Uterus (tissue), 4 donors: ENCODE results near the gene C4orf46. TPM values are rescaled to one million over a fixed set of nuclear protein-coding genes. Genes with fewer than 3 reads are reported as not detected.
"Not testable (repeated sequence)": the region's sequence is repeated elsewhere in the genome, so short reads cannot be mapped to it uniquely, and the experiment has no call there.

Source experiments
- DNase-seq, 2 donors: peaks; one replicate each; pipeline ENCODE4 v3.0.0-alpha.2; 2019 to 2020
- H3K27ac ChIP-seq, 2 donors: fragments of 200-600 bp; sonication (generic); 1 replicate in 1 of 2; 2 replicates in 1 of 2; pipeline ENCODE4 v1.5.1; 2016 to 2018
- H3K27me3 ChIP-seq, 2 donors: fragments of 200-600 bp; sonication (generic); one replicate each; pipeline ENCODE4 v1.5.1; 2018 to 2019; ENCODE audit warnings: control low read depth in 1 of 2
- H3K36me3 ChIP-seq, 2 donors: fragments of 200-600 bp; sonication (generic); one replicate each; pipeline ENCODE4 v1.5.1; 2019; ENCODE audit warnings: control low read depth in 1 of 2
- H3K4me1 ChIP-seq, 2 donors: fragments of 200-600 bp; sonication (generic); one replicate each; pipeline ENCODE4 v1.5.1; 2018 to 2019; ENCODE audit warnings: control low read depth in 1 of 2
- H3K4me3 ChIP-seq, 2 donors: fragments of 200-600 bp; sonication (generic); 1 replicate in 1 of 2; 2 replicates in 1 of 2; pipeline ENCODE4 v1.5.1; 2018 to 2019; ENCODE audit warnings: mild to moderate bottlenecking in 1 of 2
- H3K9me3 ChIP-seq, 2 donors: fragments of 200-600 bp; sonication (generic); one replicate each; pipeline ENCODE4 v1.5.1; 2019; ENCODE audit warnings: control low read depth in 1 of 2
- CTCF ChIP-seq, 4 experiments: fragments of 200-600 bp in 2 of 4; fragments of 450-650 bp in 2 of 4; sonication (generic) in 2 of 4; IDR thresholded peaks; one replicate each; pipeline ENCODE4 v1.5.1; 2016 to 2019; ENCODE audit warnings: antibody characterized with exemption in 4 of 4, mild to moderate bottlenecking in 2 of 4, moderate library complexity in 1 of 4
- POLR2A ChIP-seq, 2 donors: fragments of 450-650 bp; IDR thresholded peaks; one replicate each; pipeline ENCODE4 v1.6.1; 2016; ENCODE audit warnings: antibody characterized with exemption in 2 of 2, mild to moderate bottlenecking in 1 of 2, moderate library complexity in 1 of 2
- intact Hi-C: fragments of 100-400 bp; cut with DNase I; formaldehyde crosslinking; loops from one replicate; pipeline ENCODE4 v1.15.1; 2023; ENCODE audit warnings: low total_unique reads
- total RNA-seq, 4 donors: library from RNA; depleted of rRNA in 3 of 4; stranded (reverse); fragments of >200 nt in 3 of 4; gene quantifications; one replicate each; pipeline versions ENCODE4 v1.1.0 to v1.2.4, GENCODE V29; 2014 to 2023
- donor health status: DM: yes; HTN: yes; CAD: no.

C4orf46 gene
- 10 to 100 TPM in 2 of 4 donors, 1 to 10 TPM in 2; 2.3 to 39.5 (median 10.0) TPM for total RNA-seq

- no peaks in the 10 kb centered on the region for H3K27me3 ChIP-seq
- peak within 1 kb of the TSS; percentile 75 to 94 for H3K4me3 ChIP-seq
- peaks cover 0 to 4% of the 10 kb centered on the region in 2 donors for H3K4me1 ChIP-seq
- TF ChIP-seq POLR2A (IDR thresholded peaks at IDR 0.05) = no peak
- TF ChIP-seq CTCF (IDR thresholded peaks at IDR 0.05) = no peak
- H3K27ac ChIP-seq = peak within 1 kb of the TSS; percentile 94 to 98
- DNase-seq = no peak
- H3K9me3 ChIP-seq = no peaks in the 10 kb centered on the region
- intact Hi-C loops = no loop called here
- no peaks in the 10 kb centered on the region for H3K36me3 ChIP-seq
These were observed at the start of gene C4orf46 for GRCh38 chr4:158671665-158671914. Gene C4orf46, minus strand, starts transcription at chr4:158671887. Its CDS starts 86 bp downstream, at chr4:158671801.

GRCh38 chr4:158715802-158716201 is 44.1 kb upstream of the C4orf46 start:
- intact Hi-C loops = no loop called here
- DNase-seq = no peak
- TF ChIP-seq POLR2A (IDR thresholded peaks at IDR 0.05) (no peak), CTCF (IDR thresholded peaks at IDR 0.05) (no peak)
- no peak overlapping the region for H3K4me3 ChIP-seq
- no peaks in the 10 kb centered on the region for H3K27me3 ChIP-seq
- no peak overlapping the region for H3K27ac ChIP-seq
- no peaks in the 10 kb centered on the region for H3K36me3 ChIP-seq
- H3K9me3 ChIP-seq = no peaks in the 10 kb centered on the region
- H3K4me1 ChIP-seq = no peaks in the 10 kb centered on the region

GRCh38 chr4:158714937-158715336 is 43.2 kb upstream of the C4orf46 start:
- Histone ChIP-seq H3K4me3 (no peak overlapping the region), H3K4me1 (no peaks in the 10 kb centered on the region), H3K27me3 (no peaks in the 10 kb centered on the region), H3K36me3 (no peaks in the 10 kb centered on the region), H3K27ac (no peak overlapping the region), H3K9me3 (no peaks in the 10 kb centered on the region)
- no peak for DNase-seq
- TF ChIP-seq CTCF (IDR thresholded peaks at IDR 0.05) (no peak), POLR2A (IDR thresholded peaks at IDR 0.05) (no peak)
- intact Hi-C loops = no loop called here

GRCh38 chr4:158712622-158713021 is 40.9 kb upstream of the C4orf46 start:
- H3K4me1 ChIP-seq, DNase-seq, intact Hi-C loops, H3K9me3 ChIP-seq, H3K36me3 ChIP-seq, H3K4me3 ChIP-seq, H3K27me3 ChIP-seq, H3K27ac ChIP-seq: not testable (repeated sequence)

GRCh38 chr4:158710814-158711213 is 39.1 kb upstream of the C4orf46 start:
- no peaks in the 10 kb centered on the region for H3K4me1 ChIP-seq
- intact Hi-C loops = no loop called here
- H3K36me3 ChIP-seq = no peaks in the 10 kb centered on the region
- no peak for DNase-seq
- TF ChIP-seq POLR2A (IDR thresholded peaks at IDR 0.05) (no peak), CTCF (IDR thresholded peaks at IDR 0.05) (no peak)
- H3K9me3 ChIP-seq = no peaks in the 10 kb centered on the region
- H3K4me3 ChIP-seq = no peak overlapping the region
- no peak overlapping the region for H3K27ac ChIP-seq
- no peaks in the 10 kb centered on the region for H3K27me3 ChIP-seq

- intact Hi-C loops = no loop called here
- H3K9me3 ChIP-seq = no peaks in the 10 kb centered on the region
- no peaks in the 10 kb centered on the region for H3K36me3 ChIP-seq
These were observed 32.6 kb upstream of the C4orf46 start for GRCh38 chr4:158704274-158704673.

More at GRCh38 chr4:158704274-158704673, 32.6 kb upstream of the C4orf46 start:
- Histone ChIP-seq H3K27ac (no peak overlapping the region), H3K4me1 (no peaks in the 10 kb centered on the region), H3K4me3 (no peak overlapping the region), H3K27me3 (no peaks in the 10 kb centered on the region)
- DNase-seq = no peak
- TF ChIP-seq CTCF (IDR thresholded peaks at IDR 0.05) (no peak), POLR2A (IDR thresholded peaks at IDR 0.05) (no peak)
